ENCODE measurements around the gene SPRTN.

DNA sequence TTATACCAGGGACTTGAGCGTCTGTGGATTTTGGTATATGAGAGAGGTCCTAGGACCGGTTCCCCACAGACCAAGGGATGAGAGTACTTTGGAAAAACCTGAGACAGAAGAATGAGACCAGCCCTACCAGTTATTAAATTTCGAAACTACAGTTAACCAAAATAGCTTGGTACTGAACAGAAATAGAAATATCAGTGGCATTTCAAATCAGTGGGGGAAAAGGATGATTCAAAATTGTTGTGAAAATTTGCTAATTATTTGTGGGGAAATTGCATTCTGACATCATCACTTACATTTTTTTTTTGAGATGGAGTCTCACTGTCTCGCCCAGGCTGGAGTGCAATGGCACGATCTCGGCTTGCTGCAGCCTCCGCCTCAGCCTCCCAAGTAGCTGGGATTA lies 8.6 kb upstream of the SPRTN start:
- TF ChIP-seq, protein P1, sequence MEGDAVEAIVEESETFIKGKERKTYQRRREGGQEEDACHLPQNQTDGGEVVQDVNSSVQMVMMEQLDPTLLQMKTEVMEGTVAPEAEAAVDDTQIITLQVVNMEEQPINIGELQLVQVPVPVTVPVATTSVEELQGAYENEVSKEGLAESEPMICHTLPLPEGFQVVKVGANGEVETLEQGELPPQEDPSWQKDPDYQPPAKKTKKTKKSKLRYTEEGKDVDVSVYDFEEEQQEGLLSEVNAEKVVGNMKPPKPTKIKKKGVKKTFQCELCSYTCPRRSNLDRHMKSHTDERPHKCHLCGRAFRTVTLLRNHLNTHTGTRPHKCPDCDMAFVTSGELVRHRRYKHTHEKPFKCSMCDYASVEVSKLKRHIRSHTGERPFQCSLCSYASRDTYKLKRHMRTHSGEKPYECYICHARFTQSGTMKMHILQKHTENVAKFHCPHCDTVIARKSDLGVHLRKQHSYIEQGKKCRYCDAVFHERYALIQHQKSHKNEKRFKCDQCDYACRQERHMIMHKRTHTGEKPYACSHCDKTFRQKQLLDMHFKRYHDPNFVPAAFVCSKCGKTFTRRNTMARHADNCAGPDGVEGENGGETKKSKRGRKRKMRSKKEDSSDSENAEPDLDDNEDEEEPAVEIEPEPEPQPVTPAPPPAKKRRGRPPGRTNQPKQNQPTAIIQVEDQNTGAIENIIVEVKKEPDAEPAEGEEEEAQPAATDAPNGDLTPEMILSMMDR (IDR thresholded peaks at IDR 0.05): no peak
- no peak for TF ChIP-seq POLR2A (IDR thresholded peaks at IDR 0.05)
